Tibial artery (tissue), 4 donors: ENCODE results near the gene BRD2.

ENCODE experiments used
- DNase-seq, 2 donors: peaks; one replicate each; pipeline ENCODE4 v3.0.0-alpha.2; 2019
- H3K27ac ChIP-seq, 2 donors: fragments of 200-600 bp; sonication (generic) in 1 of 2; 1 replicate in 1 of 2; 2 replicates in 1 of 2; pipeline ENCODE4 v1.5.1; 2018 to 2019; ENCODE audit warnings: mild to moderate bottlenecking in 1 of 2
- H3K27me3 ChIP-seq, 2 donors: fragments of 200-600 bp; sonication (generic) in 1 of 2; one replicate each; pipeline versions ENCODE4 v1.5.1 to v1.6.0; 2016 to 2019
- H3K36me3 ChIP-seq, 3 donors: fragments of 200-600 bp; sonication (generic) in 2 of 3; one replicate each; pipeline ENCODE4 v1.5.1; 2016 to 2019; ENCODE audit warnings: mild to moderate bottlenecking in 2 of 3
- H3K4me1 ChIP-seq, 4 donors: fragments of 200-600 bp; sonication (generic) in 2 of 4; 1 replicate in 3 of 4; 2 replicates in 1 of 4; pipeline ENCODE4 v1.5.1; 2016 to 2019
- H3K4me3 ChIP-seq, 2 donors: fragments of 200-600 bp; sonication (generic) in 1 of 2; 1 replicate in 1 of 2; 2 replicates in 1 of 2; pipeline ENCODE4 v1.5.1; 2018 to 2019; ENCODE audit warnings: mild to moderate bottlenecking in 2 of 2
- H3K9me3 ChIP-seq, 3 donors: fragments of 200-600 bp; sonication (generic) in 1 of 3; one replicate each; pipeline ENCODE4 v1.5.1; 2016 to 2019
- intact Hi-C: fragments of 100-400 bp; cut with DNase I; formaldehyde crosslinking; loops from one replicate; pipeline ENCODE4 v1.15.0; 2023; ENCODE audit warnings: low total_unique reads
- TF ChIP-seq, protein P1 (sequence below), 2 experiments: fragments of 200-600 bp in 1 of 2; fragments of 450-650 bp in 1 of 2; IDR thresholded peaks; one replicate each; pipeline ENCODE4 v1.5.1; 2017 to 2019; ENCODE audit warnings: antibody characterized with exemption in 2 of 2, mild to moderate bottlenecking in 1 of 2, moderate library complexity in 1 of 2

Gene BRD2

DNA sequence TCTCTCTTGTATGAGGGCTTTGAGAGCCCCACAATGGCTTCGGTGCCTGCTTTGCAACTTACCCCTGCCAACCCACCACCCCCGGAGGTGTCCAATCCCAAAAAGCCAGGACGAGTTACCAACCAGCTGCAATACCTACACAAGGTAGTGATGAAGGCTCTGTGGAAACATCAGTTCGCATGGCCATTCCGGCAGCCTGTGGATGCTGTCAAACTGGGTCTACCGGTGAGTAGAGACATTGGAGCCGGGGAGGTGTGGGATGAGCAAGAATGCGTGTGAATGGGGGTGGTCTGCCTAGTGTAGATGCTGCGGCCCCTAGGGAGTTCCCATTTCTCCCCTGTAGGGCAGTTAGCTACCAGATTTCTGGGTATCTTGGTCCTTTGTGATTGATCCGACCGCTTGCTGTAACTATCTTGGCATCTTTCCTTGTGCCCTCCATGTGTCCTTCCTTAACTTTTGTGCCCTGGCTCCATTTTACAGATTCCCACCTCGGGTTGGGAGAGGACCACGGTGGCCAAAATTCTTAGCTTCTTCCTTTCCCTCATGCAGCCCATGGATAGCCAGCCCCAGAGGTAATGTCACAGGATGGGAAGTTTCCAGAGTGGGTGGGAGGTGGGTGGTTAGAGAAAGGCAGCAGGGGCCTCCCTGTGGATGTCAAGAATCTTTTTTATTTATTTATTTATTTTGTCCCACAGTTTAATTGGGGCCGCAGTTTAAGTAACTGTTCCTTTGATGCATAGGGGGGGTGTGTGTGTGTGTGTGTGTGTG lies 6.3 kb downstream of the BRD2 start:
- DNase-seq: no peak
- intact Hi-C loops: no loop called here
- H3K27me3 ChIP-seq: no peaks in the 10 kb centered on the region
- H3K9me3 ChIP-seq: no peaks in the 10 kb centered on the region
- H3K36me3 ChIP-seq: peaks cover 61 to 71% (median 67%) of the 10 kb centered on the region in 3 donors
- peak overlapping the region; percentile 73 to 85 for H3K27ac ChIP-seq
- TF ChIP-seq, protein P1, sequence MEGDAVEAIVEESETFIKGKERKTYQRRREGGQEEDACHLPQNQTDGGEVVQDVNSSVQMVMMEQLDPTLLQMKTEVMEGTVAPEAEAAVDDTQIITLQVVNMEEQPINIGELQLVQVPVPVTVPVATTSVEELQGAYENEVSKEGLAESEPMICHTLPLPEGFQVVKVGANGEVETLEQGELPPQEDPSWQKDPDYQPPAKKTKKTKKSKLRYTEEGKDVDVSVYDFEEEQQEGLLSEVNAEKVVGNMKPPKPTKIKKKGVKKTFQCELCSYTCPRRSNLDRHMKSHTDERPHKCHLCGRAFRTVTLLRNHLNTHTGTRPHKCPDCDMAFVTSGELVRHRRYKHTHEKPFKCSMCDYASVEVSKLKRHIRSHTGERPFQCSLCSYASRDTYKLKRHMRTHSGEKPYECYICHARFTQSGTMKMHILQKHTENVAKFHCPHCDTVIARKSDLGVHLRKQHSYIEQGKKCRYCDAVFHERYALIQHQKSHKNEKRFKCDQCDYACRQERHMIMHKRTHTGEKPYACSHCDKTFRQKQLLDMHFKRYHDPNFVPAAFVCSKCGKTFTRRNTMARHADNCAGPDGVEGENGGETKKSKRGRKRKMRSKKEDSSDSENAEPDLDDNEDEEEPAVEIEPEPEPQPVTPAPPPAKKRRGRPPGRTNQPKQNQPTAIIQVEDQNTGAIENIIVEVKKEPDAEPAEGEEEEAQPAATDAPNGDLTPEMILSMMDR (IDR thresholded peaks at IDR 0.05): no peak
- peak overlapping the region; percentile 90 to 94 for H3K4me3 ChIP-seq
- peaks cover 0 to 46% (median 37%) of the 10 kb centered on the region in 4 donors for H3K4me1 ChIP-seq

DNA sequence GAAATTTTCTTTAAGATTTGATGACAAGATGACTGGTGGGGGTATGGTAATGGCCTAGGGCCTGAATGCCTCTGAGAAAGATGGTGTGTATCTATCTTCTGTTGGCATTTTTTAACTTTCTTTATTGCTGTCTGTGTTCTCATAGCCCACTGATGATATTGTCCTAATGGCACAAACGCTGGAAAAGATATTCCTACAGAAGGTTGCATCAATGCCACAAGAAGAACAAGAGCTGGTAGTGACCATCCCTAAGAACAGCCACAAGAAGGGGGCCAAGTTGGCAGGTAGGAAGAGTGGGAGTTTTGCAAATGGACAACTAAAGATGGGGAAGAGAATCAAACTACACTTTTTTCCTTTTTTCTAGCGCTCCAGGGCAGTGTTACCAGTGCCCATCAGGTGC lies 7.5 kb downstream of the BRD2 start:
- no peak for DNase-seq
- Histone ChIP-seq H3K9me3 (no peaks in the 10 kb centered on the region), H3K27me3 (no peaks in the 10 kb centered on the region), H3K36me3 (peaks cover 72 to 83% (median 78%) of the 10 kb centered on the region in 3 donors), H3K4me3 (peak overlapping the region in 1 of 2 donors; percentile 11), H3K27ac (no peak overlapping the region), H3K4me1 (peaks cover 0 to 46% (median 37%) of the 10 kb centered on the region in 4 donors)
- intact Hi-C loops: no loop called here
- TF ChIP-seq, protein P1 (IDR thresholded peaks at IDR 0.05): no peak

DNA sequence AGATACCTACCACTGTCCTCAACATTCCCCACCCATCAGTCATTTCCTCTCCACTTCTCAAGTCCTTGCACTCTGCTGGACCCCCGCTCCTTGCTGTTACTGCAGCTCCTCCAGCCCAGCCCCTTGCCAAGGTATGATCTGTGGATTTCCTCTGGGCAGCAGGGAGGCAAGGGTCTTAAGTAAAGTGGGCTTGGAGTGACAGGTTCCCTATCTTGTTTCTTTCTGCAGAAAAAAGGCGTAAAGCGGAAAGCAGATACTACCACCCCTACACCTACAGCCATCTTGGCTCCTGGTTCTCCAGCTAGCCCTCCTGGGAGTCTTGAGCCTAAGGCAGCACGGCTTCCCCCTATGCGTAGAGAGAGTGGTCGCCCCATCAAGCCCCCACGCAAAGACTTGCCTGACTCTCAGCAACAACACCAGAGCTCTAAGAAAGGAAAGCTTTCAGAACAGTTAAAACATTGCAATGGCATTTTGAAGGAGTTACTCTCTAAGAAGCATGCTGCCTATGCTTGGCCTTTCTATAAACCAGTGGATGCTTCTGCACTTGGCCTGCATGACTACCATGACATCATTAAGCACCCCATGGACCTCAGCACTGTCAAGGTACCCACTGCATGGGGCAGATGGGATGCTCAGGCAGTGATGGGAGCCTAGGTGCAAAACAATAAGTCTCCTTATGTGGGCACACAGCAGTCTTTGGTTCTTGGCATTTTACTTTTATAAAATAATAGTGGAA lies 8.1 kb downstream of the BRD2 start:
- intact Hi-C loops: no loop called here
- Histone ChIP-seq H3K36me3 (peaks cover 78 to 89% (median 85%) of the 10 kb centered on the region in 3 donors), H3K4me1 (peaks cover 0 to 46% (median 37%) of the 10 kb centered on the region in 4 donors), H3K27ac (no peak overlapping the region), H3K27me3 (no peaks in the 10 kb centered on the region), H3K4me3 (peak overlapping the region in 1 of 2 donors; percentile 11), H3K9me3 (no peaks in the 10 kb centered on the region)
- TF ChIP-seq, protein P1 (IDR thresholded peaks at IDR 0.05): no peak
- no peak for DNase-seq

DNA sequence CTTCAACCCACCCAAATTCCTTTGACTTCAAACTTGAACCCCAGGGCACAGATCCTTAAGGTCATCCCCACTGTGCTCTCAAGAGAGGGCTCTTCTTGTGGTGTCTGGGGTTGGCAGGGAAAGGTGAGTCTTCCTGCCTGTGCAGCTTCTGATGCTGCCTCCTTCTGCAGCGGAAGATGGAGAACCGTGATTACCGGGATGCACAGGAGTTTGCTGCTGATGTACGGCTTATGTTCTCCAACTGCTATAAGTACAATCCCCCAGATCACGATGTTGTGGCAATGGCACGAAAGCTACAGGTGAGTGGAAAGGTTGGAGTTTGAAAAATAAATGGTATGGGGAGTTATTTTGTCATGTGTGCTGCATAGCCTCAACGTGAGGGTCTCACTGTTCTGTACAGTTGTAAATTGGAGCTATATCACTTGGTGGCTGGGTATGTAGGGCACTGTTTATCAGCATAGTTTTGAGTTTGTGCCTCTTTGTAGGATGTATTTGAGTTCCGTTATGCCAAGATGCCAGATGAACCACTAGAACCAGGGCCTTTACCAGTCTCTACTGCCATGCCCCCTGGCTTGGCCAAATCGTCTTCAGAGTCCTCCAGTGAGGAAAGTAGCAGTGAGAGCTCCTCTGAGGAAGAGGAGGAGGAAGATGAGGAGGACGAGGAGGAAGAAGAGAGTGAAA lies 9.0 kb downstream of the BRD2 start:
- no peak for DNase-seq
- H3K36me3 ChIP-seq: peaks cover 83 to 90% (median 87%) of the 10 kb centered on the region in 3 donors
- peaks cover 0 to 46% (median 39%) of the 10 kb centered on the region in 4 donors for H3K4me1 ChIP-seq
- TF ChIP-seq, protein P1 (IDR thresholded peaks at IDR 0.05): no peak
- H3K27me3 ChIP-seq: no peaks in the 10 kb centered on the region
- no peaks in the 10 kb centered on the region for H3K9me3 ChIP-seq
- H3K4me3 ChIP-seq: no peak overlapping the region
- intact Hi-C loops: no loop called here
- H3K27ac ChIP-seq: no peak overlapping the region

DNA sequence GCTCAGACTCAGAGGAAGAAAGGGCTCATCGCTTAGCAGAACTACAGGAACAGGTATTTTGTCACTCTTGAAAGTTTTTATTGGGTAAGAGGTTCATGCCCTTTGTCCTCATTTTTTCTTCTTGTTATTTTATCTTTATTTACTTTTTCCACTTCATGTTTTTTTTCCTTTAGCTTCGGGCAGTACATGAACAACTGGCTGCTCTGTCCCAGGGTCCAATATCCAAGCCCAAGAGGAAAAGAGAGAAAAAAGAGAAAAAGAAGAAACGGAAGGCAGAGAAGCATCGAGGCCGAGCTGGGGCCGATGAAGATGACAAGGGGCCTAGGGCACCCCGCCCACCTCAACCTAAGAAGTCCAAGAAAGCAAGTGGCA lies 9.5 kb downstream of the BRD2 start:
- peaks cover 0 to 46% (median 39%) of the 10 kb centered on the region in 4 donors for H3K4me1 ChIP-seq
- peaks cover 77 to 85% (median 82%) of the 10 kb centered on the region in 3 donors for H3K36me3 ChIP-seq
- DNase-seq: no peak
- TF ChIP-seq, protein P1 (IDR thresholded peaks at IDR 0.05): no peak
- no peaks in the 10 kb centered on the region for H3K9me3 ChIP-seq
- H3K4me3 ChIP-seq: no peak overlapping the region
- no peaks in the 10 kb centered on the region for H3K27me3 ChIP-seq
- intact Hi-C loops: no loop called here
- H3K27ac ChIP-seq: no peak overlapping the region
